Hippocampal formation (tissue), 2 donors: Measurements from ENCODE around the gene HES5.
A peak's percentile ranks its signal among the peaks of the same experiment; 100 is the strongest.
"Not testable (repeated sequence)": the region's sequence is repeated elsewhere in the genome, so short reads cannot be mapped to it uniquely, and the experiment has no call there.

ENCODE experiments used
- DNase-seq, 2 donors: peaks; one replicate each; lab custom pipeline; 2025; lab: John Stamatoyannopoulos, UW

Gene HES5

DNA sequence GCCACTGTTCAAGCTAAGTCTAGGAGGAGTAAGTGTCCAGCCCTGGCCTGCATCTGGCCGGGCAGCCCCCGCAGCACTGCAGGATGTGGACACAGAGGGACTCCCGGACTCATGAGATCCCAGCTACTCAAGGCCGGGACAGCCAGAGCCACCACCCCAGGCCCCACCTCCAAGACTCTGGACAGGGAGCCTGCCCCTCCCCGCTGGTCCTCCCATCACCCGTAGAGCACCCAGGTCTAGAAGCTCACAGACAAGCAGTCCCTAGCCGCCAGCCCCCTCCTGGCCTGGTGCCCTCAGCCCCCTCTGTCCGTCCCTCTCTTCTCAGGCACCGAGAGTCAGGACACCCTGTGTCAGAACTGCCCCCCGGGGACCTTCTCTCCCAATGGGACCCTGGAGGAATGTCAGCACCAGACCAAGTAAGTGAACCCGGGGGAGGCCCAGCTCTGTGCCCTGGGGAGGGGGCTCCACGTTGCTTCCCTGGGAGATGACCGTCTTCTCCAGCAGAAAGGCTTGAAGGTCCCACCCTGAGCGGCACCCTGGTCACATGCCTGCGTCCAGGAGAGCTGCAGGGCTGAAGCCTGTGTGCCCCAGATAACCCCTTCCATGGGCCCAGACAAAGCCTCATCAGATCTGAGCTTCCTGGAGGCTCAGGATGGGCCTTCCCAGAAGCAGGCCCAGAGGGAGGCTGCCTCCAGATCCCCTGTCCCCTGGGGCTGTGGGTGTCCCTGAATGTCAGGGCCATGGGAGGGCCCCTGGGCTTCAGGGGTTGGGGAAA, 30.4 kb upstream of the HES5 start:
- DNase-seq = no peak

DNA sequence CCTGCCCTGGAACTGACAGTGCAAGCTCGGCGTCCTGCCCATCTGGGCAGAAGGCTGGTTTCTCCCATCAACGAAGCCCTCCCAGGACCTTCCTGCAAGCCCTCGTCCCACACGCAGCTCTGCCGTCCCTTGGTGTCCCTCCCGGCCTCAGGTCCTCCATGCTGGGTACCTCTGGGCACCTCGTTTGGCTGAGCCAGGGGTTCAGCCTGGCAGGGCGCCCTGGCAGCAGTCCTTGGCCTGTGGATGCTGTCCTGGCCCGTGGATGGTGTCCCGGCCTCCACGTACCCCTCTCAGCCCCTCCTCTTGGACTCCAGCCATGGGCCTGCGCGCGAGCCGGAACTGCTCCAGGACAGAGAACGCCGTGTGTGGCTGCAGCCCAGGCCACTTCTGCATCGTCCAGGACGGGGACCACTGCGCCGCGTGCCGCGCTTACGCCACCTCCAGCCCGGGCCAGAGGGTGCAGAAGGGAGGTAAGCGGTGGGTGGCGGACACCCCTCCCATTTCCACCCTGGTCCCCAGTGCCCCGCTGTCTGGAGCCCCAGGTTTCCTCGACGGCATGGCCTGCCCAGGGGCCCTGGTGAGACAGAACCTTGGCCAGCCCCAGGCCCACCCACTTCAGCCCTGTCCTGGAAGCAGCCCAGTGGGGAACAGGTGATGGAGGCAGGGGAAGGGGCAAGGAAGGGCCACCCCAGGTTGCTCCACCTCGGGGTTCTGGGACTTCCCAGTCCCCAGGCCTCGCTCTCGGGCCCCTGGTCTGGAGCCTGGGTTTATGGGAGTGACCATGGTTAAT, 29.6 kb upstream of the HES5 start:
- DNase-seq = no peak

DNA sequence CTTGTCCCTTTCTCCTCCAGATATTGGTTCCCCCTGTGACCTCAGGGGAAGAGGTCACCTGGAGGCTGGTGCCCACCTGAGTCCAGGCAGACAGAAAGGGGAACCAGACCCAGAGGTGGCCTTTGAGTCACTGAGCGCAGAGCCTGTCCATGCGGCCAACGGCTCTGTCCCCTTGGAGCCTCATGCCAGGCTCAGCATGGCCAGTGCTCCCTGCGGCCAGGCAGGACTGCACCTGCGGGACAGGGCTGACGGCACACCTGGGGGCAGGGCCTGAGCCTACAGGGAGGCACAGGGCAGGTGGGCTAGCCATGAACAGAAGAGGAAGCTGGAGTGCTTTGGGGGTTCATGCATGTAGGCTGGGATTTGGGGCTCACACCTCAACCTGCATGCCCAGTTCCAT, 28.8 kb upstream of the HES5 start:
- DNase-seq = no peak

DNA sequence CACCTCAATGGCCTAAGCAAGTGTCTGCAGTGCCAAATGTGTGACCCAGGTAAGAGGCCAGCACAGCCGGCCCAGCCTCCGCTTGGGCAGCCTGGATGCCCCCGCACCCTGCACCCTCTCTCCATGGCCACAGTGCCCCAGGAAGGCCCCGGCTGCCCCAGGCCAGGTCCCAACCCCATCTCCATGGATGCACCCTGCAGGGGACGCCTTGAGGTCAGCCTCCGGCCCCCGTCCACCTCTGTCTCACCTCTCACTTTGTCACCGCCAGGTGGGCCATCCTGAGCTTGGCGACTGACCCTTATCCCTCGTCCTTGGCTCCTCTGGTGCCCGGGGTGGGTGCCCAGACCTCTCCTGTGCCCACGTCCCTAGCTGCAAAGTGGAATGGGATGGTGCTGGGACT, 28.4 kb upstream of the HES5 start:
- no peak for DNase-seq

DNA sequence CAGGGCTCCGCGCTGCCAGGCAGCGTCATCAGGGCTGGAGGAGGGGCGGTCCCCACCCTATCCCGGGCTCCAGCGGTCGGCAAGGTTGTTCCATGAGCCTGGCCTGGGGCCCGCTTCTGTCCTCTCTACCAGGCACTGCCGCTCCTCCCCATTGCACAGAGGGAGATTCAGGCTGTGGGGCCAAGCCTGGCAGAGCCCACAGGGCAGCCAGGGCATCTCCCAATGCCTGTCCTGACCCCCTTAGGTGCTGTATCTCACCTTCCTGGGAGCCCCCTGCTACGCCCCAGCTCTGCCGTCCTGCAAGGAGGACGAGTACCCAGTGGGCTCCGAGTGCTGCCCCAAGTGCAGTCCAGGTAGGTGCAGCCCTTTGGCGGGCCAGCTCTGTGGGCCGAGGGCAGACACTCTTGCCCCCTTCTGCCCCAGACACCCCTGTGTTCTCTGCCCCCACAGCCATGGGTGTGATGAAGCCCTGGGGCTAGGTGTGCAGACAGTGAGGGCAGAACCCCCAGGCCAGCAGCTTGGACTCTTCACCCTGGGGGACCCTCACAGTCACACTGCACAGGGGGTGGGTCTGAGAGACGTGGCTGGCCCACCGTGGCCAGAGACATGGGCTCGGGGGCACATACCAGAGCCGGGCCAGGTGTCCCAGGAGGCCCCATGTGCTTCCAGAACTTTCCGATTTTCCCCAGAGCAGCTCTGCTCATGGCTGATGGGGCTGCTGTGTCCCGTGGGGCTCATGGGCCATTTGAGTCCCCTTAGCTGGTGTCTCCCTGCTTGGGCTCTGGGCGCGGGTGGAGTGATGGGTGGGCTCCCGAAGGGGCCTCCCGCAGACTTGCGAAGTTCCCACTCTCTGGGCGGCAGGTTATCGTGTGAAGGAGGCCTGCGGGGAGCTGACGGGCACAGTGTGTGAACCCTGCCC, 27.7 kb upstream of the HES5 start:
- no peak for DNase-seq

DNA sequence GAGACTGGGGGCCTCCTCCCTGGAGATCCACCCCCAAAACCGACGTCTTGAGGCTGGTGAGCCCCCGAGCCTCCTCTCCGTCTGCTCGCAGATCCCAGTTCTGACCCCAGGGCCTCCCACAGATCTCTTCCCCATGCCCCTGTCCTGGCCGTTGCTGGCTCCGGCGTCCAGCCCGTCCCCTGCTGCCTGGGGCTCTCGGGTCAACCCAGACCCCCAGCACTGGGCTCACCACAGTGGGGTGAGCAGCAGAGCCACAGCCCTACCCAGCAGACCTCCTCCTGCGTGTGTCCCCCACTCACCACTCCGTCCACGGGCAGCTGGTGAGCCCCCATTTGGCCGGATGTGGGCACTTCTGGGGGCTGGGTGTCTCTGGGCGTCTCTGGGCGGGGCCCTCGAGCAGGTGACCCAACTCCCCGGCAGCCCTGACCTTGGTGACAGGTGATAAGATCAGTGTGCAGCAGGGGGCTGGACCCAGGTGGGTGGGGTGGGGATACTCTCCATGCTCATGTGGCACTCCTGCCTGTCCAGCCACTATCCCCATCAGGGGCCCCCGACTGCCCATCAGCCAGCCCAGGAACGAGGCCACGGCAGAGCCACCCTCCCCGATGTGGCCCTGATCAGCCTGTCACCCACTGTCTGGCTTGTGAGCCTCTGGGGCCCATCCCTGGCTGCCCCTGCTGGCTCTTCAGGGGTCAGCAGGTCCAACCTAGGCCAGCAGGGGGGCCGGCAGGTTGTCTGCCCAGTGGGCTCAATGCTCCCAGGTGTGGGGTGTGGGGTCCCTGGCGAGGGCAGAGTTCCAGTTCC, 26.8 kb upstream of the HES5 start:
- no peak for DNase-seq

DNA sequence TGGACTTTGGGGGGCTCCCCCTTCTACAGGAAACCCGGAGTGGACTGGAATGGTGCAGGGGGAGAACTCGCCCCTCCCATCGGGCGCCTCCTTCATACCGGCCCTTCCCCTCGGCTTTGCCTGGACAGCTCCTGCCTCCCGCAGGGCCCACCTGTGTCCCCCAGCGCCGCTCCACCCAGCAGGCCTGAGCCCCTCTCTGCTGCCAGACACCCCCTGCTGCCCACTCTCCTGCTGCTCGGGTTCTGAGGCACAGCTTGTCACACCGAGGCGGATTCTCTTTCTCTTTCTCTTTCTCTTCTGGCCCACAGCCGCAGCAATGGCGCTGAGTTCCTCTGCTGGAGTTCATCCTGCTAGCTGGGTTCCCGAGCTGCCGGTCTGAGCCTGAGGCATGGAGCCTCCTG, 26.2 kb upstream of the HES5 start, which contains the start of gene TNFRSF14:
Gene TNFRSF14, plus strand, starts transcription at position 95 of the 401 bp plus-strand sequence. Its CDS starts 294 bp downstream, at position 389.
- peak; percentile 24 to 29 for DNase-seq

DNA sequence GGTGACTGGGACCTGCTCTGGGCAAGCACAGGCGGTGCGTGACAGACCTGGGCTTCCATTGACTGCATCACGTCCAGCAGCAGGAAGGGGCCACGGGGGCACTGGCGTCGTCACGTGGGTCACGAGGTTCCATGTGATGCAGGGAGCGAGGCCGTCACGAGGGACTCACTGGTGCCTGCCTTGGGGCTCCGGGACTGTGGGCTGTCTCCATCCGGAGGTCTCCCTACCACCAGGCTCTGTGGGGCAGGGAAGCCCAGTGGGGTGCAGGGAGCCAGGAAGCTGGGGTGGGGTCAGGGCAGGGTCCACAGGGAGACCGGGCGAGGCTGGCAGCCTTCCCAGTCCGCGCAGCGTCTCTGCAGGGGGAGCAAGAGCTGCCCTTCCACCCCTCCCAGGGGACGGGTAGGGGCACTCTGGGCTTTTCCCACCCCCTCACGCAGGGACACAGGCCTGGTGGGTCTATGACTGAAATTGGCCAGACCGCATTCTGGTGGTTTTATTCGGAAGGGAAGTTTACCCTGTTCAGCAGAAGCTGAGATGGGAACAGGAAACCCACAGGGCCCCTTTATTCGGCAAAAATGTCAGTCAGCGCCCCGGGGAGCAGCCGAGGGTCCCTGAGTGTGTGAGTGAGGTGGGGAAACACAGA, 25.7 kb upstream of the HES5 start:
- DNase-seq = peak in 1 of 2 donors; percentile 51

DNA sequence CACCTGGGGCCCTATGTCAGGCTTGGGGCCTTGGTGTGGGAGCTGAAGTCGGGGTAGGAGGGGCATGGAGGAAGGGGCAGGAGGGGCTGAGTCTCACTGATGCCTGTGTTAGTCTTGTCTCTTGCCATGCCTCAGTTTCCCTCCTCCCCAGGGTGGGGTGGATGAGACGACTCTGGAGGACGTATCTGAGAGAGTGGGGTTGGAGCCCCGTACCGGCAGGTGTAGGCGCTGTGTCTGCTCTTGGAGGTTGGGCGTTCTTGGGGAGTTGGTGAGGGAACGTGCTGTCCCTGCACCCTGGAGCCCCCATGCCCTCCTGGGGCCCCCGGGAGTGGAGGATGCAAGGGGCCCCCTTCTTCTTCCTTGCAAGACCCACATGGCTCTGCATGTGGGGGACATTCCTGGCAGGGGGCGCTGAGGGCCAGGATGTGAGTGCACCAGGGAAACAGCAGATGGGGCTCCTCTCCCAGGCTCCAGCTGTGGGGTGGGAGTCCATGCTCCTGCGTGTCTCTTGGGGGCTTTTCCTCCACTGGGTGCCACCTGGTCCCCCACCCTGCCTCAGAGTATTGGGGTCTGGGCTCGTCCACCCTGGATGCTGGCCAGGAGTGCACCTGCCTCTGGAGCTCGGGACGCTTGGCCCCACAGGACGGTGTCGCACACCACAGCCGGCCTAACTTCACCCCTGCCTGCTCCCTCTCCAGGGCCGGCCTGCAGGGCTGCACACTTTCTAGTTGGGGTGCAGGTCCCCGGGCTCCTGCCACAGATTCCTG, 24.7 kb upstream of the HES5 start:
- no peak for DNase-seq

DNA sequence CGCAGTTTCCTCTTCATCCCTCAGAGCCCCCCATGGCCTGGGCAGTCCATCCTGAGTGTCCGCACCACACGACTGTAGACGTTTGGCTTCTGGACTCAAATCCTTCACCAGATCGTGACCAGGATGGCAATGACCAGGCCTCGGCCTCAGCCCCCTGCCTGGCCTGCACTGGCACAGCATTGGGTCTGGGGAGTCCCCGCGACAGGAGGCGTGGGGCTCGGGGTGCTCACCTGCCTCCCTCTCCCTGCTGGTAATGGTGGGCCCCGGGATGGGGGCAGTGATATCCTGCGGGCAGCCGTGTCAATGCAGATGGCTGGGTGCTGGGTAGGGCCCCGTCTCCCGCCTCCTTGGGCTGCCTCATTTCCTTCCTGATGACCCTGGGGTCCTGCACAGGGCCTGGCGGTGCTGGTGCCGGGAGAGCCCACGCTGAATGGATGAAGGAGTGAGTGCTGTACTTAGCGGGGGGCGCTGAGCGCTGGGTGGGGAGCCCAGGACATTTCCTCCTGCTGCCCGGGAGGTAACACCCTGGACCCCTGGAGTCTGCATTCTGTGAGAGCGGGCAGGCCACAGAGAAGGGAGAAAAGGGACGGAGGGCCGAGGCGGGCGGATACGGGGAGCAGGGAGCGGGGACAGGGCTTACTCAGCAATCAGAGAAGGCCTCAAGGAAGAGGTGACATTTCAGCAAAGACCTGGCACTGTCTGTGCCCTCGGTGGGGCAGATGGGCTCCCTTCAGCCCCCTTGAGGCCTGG, 24.0 kb upstream of the HES5 start:
- DNase-seq = no peak

DNA sequence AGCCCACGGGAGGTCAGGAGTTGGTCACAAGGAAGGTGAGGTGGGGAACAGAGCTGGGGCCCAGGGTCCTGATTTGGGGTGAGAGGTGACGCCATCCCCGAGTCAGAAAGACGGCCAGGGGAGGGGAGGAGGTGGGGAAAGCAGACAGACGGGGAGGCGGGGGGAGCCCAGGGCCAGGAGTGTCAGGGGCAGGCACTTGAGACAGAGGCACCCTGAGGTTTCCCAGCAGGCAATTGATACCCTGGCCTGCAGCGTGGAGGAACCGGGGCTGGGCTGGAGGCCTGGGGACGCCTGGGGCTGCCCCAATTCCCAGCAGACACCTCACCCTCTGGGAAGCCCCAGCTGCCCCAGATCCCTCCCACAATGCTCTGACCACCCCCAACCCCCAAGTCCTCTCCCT, 23.0 kb upstream of the HES5 start:
- not testable (repeated sequence) for DNase-seq

DNA sequence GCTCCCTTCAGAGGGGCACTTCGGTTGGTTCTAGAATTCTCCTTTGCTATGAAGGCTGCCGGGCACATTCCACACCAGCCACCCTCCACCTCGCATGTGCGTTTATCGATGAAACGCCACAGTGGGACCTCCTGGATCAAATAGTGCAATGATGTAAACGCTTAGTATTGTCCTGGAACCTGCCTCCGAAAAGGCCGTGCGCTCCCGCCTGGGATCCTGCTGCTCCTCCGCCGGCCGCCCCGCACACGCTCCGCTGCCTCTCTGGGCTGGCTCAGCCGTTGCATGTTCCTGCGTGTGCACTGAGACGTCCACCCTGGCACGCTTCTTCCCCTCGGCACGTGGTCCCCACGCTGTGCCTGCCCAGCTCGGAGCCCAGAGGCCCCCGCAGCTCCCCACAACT, 22.1 kb upstream of the HES5 start:
- no peak for DNase-seq

DNA sequence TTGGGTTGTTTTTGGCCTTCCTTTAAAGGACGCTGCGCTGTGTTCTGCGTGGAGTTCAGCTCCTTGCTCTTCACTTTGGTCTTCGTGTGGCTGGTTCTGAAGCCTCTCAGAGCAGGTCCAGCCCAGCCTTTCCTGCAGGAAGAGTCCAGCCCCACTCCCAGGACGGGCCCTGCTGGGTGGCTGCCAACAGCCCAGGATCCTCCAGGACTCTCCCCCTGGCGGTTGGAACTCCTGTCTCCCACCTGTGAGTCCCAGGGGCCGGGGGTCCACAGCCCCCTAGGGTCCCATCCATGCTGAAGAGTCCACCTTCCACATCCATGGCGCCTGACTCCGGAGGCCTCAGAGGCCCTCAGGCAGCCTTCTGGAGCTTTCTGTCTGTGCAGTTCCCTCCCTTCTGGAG, 21.5 kb upstream of the HES5 start:
- not testable (repeated sequence) for DNase-seq

DNA sequence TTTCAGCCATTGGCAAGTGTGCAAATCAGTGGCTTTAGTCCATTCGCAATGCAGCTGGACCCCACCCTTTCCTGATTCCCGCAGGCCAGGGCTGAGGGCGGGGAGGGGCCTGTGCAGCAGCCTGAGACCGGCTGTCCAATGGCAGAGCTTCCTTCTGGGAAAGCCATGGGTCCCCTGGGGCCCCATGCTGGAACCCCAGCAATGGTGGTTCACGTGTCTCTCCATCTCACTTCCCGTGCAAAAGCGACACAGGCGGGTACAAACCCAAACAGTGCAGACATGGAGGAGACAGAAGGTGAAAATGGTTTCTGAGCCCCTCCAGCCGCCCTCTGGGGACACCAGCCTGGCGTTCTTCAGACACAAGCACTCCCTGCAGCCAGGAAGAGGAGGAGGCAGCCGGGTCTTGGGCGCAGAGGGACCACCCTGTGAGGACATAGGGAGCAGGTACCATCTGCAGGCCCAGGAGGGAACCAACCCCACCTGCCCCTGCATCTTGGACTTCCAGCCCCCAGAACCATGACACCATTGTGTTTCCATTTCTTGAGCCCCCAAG, 20.3 kb upstream of the HES5 start:
- not testable (repeated sequence) for DNase-seq

DNA sequence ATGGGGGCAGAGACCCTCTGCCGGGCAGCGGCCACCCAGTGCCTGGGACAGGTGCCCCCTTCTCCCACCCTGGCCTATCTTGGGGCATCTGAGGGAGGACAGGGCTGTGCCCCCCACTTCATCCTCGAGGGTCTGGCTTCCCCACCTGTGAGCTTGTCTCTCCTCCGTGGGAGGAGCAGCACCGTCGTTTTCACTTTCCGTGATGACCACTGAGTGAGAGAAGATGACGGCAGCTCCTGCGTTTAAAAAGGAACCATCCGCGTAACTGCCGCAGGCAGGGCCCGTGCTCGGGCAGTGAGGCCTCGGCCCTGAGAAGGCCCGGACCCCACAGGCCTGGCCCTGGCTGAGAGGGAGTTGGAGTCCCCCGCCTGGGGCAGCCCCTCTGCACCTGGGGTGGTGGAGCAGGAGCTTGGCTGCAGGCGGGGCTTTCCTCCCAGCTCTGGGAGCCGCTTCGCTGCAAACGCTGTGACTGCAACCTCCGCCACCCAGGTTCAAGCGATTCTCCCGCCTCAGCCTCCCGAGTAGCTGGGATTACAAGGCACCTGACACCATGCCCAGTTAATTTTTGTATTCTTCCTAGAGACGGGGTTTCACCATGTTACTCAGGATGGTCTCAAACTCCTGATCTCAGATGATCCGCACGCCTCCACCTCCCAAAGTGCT, 19.4 kb upstream of the HES5 start:
- DNase-seq = not testable (repeated sequence)

DNA sequence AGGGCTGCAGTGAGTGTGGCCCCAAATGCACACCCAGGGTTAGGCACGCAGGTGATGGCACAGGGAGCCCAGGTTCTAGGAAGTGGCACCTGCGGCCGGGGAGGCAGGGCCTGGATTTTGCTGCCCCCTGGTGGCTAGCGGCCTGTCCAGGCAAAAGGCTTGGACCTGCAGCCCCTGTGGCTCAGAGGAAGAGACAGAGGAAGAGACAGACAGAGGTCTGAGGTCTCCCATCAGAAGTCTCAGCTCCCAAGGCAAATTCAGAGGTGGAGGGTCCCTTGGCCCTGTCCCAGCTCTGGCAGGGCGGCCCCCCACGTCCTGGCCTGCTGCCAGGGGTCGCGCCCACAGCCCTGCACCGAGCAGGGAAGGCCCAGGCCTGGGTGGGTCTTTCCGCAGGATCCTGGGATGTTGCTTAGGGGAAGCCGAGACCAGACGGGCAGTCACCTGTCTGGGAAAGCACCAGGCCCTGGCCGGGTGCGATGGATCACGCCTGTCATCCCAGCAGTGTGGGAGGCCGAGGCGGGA, 18.1 kb upstream of the HES5 start:
- peak; percentile 38 to 77 for DNase-seq

DNA sequence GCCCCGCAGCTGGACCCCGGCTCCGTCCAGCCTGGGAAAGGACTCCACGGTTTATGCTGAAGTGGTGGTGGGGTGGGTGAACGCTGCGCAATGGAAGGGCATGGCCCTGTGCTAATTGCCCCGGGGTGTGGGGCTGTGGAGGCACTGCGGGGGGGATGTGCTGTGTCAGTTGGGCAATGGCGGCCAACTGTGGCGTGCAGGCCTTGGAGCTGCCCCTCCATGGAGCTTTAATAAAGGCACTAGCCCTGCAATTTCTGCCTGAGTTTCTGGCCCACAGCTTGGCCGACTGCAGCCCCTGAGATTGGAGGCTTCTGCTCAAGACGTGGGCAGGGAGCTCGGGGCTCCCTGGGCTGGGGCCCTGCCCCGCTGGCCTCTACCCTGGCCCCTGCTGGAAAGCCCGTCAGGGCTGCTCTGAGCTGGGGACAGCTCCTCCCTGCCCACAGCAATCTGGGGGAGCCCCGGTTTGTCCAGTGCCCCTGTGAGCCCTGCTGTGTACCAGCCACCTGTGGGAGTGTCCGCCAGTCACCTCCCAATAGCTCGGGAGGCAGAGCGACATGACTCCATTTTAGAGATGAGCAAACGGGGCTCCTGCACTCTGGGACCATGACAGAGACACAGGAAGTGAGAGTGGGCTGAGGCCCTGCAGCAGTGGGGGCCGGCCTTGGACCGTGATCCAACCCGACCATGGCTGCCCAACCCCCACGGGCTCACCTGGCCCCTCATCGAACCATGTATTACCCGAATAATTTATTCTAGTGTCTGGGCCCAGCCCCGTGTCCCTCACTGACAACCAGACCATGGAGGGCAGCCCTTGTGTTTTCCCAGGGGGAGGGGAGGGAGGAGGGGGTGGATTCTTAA, 17.4 kb upstream of the HES5 start:
- DNase-seq = no peak
